K562 (cell line): ENCODE results near the gene KIF3B. TPM values are rescaled to one million over a fixed set of nuclear protein-coding genes. Genes with fewer than 3 reads are reported as not detected.

Experiments used
- ATF2 ChIP-seq: sonication (generic); formaldehyde crosslinking; IDR thresholded peaks from 2 replicates; pipeline ENCODE4 v1.8.1; 2022; ENCODE audit warnings: missing genetic modification reagents
- CLOCK ChIP-seq: fragments of 250-450 bp; sonication (Bioruptor Pico); IDR thresholded peaks from 2 replicates; pipeline ENCODE4 v1.4.0; 2020; ENCODE audit warnings: mild to moderate bottlenecking, moderate library complexity, borderline replicate concordance
- CREB5 ChIP-seq: fragments of 250-450 bp; sonication (Bioruptor Pico); IDR thresholded peaks from 2 replicates; pipeline ENCODE4 v1.5.0; 2020; ENCODE audit warnings: mild to moderate bottlenecking
- FOXA1 ChIP-seq: fragments of 450-650 bp; IDR thresholded peaks from 2 replicates; pipeline ENCODE4 v1.6.1; 2016; ENCODE audit warnings: mild to moderate bottlenecking, borderline replicate concordance
- KHSRP ChIP-seq: fragments of 450-650 bp; IDR thresholded peaks from 2 replicates; pipeline ENCODE4 v1.6.1; 2017
- MAX ChIP-seq: sonication (generic); formaldehyde crosslinking; IDR thresholded peaks from 2 replicates; pipeline ENCODE4 v1.9.0; 2022; ENCODE audit warnings: mild to moderate bottlenecking, missing genetic modification reagents
- MED1 ChIP-seq: sonication (generic); formaldehyde crosslinking; IDR thresholded peaks from 2 replicates; pipeline ENCODE4 v1.8.1; 2023; ENCODE audit warnings: missing genetic modification reagents, borderline replicate concordance
- RCOR1 ChIP-seq, 2 experiments: IDR thresholded peaks; 2 replicates each; pipeline ENCODE4 v1.6.1; 2012; ENCODE audit warnings: low read depth in 2 of 2, low read length in 2 of 2, borderline replicate concordance in 1 of 2, improper control_type of control experiment in 1 of 2
- SOX6 ChIP-seq: fragments of 450-650 bp; IDR thresholded peaks from 2 replicates; pipeline ENCODE4 v1.6.1; 2014; ENCODE audit warnings: mild to moderate bottlenecking
- TEAD1 ChIP-seq, 2 experiments: fragments of 450-650 bp in 1 of 2; sonication (generic) in 1 of 2; formaldehyde crosslinking; IDR thresholded peaks; 2 replicates each; pipeline versions ENCODE4 v1.4.0 to v1.8.0; 2020 to 2022; ENCODE audit warnings: mild to moderate bottlenecking in 2 of 2, missing genetic modification reagents in 1 of 2
- ZBTB7A ChIP-seq: IDR thresholded peaks from 2 replicates; pipeline ENCODE4 v1.6.1; 2011; ENCODE audit warnings: low read depth, mild to moderate bottlenecking, low read length, moderate library complexity, borderline replicate concordance; ENCODE audit not compliant: control insufficient read depth
- ZNF197 ChIP-seq: fragments of 200-800 bp; sonication (Bioruptor generic); IDR thresholded peaks from 2 replicates; pipeline ENCODE4 v1.6.1; 2016; ENCODE audit warnings: low read depth, missing genetic modification characterization, missing compliant biosample characterization
- ZNF263 ChIP-seq: sonication (generic); formaldehyde crosslinking; IDR thresholded peaks from 2 replicates; pipeline ENCODE4 v1.8.0; 2022; ENCODE audit warnings: mild to moderate bottlenecking, missing genetic modification reagents, borderline replicate concordance
- ZNF444 ChIP-seq: fragments of 250-450 bp; sonication (Bioruptor Pico); IDR thresholded peaks from 2 replicates; pipeline ENCODE4 v1.4.0; 2020; ENCODE audit warnings: mild to moderate bottlenecking, moderate library complexity
- polyA plus RNA-seq, 8 experiments: library from polyadenylated mRNA; depleted of rRNA in 4 of 8; stranded (reverse) in 5 of 8; unstranded in 3 of 8; fragments of >200 nt; fragmentation: Nextera tagmentation in 2 of 8; fragmentation: Illumina TruSeq in 1 of 8; extraction: Ambion mirVana in 2 of 8; extraction: Trizol in 1 of 8; gene quantifications; 2 replicates each; pipeline versions ENCODE4 v1.2.1 to v1.2.3, GENCODE V29; 2011 to 2014; ENCODE audit warnings: inconsistent platforms in 1 of 8, missing spikeins in 1 of 8
- total RNA-seq, 7 experiments: library from RNA; depleted of rRNA in 6 of 7; stranded (reverse); fragments of >200 nt in 6 of 7; fragmentation: Illumina TruSeq in 2 of 7; extraction: Trizol in 2 of 7; gene quantifications; 2 replicates each; pipeline versions ENCODE4 v1.2.1 to v1.2.3, GENCODE V29; 2011 to 2021; ENCODE audit warnings: low replicate concordance in 1 of 7
- TF ChIP-seq, protein P1 (sequence below): fragments of 150-350 bp; IDR thresholded peaks from 2 replicates; pipeline ENCODE4 v1.6.1; 2014; ENCODE audit warnings: low read depth, mild to moderate bottlenecking, low read length, borderline replicate concordance
- TF ChIP-seq, protein P2 (sequence below): fragments of 450-650 bp; IDR thresholded peaks from 2 replicates; pipeline ENCODE4 v1.6.1; 2016; ENCODE audit warnings: borderline replicate concordance

The KIF3B gene
- total and polyA plus RNA-seq, 9 of the 15 experiments (the other 6 are each of a cell fraction or from before 2014, with no cell fraction given), result 2.9 to 12.3 (median 8.6) TPM

DNA sequence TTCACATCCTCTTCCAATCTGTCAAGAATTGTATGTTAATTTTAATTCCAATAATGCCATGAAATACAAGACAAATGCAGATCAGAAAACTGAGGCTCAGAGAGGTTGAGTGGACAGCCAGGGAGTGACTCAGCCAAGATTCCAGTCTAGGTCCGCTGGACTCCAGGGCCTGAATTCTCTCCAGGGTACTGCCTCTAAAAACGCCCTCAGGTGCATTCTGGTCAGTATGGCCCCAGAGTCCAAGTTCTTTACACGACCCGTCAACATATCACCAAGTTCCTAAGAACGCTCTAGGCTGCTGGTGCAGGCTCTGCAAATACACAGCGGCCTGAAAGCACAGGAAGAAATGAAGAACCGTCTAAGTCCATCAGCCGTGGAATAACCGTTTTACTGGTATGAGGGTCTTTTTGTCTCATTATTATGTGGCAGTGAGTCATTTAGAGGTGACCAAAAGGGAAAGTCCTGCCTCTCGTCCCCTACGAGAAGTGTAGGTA, 80.0 kb downstream of the KIF3B start (continued):
- TF ChIP-seq ZNF444 (CRISPR knock-in tag) (no peak), ZNF197 (CRISPR knock-in tag) (no peak), MED1 (CRISPR knock-in tag) (no peak), CLOCK (CRISPR knock-in tag) (no peak), SOX6 (no peak), CREB5 (CRISPR knock-in tag) (no peak), ATF2 (CRISPR knock-in tag) (no peak), FOXA1 (no peak), ZNF263 (no peak), KHSRP (no peak), ZBTB7A (no peak), RCOR1 (IDR thresholded peaks at IDR 0.05; ENCODE audit: borderline replicate concordance in 1 of 2, low read depth in 2 of 2, low read length in 2 of 2) (peak in 1 of 2 experiments; percentile 33; a peak in 1 of 4 replicates), TEAD1 (CRISPR knock-in tag; IDR thresholded peaks at IDR 0.05) (no peak), MAX (CRISPR knock-in tag) (no peak)
- TF ChIP-seq, protein P1, sequence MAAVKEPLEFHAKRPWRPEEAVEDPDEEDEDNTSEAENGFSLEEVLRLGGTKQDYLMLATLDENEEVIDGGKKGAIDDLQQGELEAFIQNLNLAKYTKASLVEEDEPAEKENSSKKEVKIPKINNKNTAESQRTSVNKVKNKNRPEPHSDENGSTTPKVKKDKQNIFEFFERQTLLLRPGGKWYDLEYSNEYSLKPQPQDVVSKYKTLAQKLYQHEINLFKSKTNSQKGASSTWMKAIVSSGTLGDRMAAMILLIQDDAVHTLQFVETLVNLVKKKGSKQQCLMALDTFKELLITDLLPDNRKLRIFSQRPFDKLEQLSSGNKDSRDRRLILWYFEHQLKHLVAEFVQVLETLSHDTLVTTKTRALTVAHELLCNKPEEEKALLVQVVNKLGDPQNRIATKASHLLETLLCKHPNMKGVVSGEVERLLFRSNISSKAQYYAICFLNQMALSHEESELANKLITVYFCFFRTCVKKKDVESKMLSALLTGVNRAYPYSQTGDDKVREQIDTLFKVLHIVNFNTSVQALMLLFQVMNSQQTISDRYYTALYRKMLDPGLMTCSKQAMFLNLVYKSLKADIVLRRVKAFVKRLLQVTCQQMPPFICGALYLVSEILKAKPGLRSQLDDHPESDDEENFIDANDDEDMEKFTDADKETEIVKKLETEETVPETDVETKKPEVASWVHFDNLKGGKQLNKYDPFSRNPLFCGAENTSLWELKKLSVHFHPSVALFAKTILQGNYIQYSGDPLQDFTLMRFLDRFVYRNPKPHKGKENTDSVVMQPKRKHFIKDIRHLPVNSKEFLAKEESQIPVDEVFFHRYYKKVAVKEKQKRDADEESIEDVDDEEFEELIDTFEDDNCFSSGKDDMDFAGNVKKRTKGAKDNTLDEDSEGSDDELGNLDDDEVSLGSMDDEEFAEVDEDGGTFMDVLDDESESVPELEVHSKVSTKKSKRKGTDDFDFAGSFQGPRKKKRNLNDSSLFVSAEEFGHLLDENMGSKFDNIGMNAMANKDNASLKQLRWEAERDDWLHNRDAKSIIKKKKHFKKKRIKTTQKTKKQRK, result no peak
- TF ChIP-seq, protein P2, sequence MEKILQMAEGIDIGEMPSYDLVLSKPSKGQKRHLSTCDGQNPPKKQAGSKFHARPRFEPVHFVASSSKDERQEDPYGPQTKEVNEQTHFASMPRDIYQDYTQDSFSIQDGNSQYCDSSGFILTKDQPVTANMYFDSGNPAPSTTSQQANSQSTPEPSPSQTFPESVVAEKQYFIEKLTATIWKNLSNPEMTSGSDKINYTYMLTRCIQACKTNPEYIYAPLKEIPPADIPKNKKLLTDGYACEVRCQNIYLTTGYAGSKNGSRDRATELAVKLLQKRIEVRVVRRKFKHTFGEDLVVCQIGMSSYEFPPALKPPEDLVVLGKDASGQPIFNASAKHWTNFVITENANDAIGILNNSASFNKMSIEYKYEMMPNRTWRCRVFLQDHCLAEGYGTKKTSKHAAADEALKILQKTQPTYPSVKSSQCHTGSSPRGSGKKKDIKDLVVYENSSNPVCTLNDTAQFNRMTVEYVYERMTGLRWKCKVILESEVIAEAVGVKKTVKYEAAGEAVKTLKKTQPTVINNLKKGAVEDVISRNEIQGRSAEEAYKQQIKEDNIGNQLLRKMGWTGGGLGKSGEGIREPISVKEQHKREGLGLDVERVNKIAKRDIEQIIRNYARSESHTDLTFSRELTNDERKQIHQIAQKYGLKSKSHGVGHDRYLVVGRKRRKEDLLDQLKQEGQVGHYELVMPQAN, result 0 out of 2 replicates have a peak, but pooled peaks have one; percentile 33
